CD14-positive monocyte (primary cell): Measurements from ENCODE around the gene MRGPRG. TPM values are rescaled to one million over a fixed set of nuclear protein-coding genes. Genes with fewer than 3 reads are reported as not detected.

Source experiments
- DNase-seq, 3 donors: peaks; one replicate each; pipeline ENCODE4 v3.0.0-alpha.2; 2011 to 2022
- H2AFZ ChIP-seq: 2 replicates; pipeline ENCODE4 v1.6.0; 2012; ENCODE audit warnings: mild to moderate bottlenecking, low read depth, low read length, inconsistent platforms; ENCODE audit not compliant: insufficient read depth, poor library complexity, severe bottlenecking
- H3K27ac ChIP-seq, 2 donors: 1 replicate in 1 of 2; 2 replicates in 1 of 2; pipeline ENCODE4 v1.5.1; 2012 to 2013; ENCODE audit warnings: low read length in 2 of 2, control low read depth in 1 of 2, inconsistent platforms in 1 of 2, low read depth in 1 of 2, mild to moderate bottlenecking in 1 of 2
- H3K27me3 ChIP-seq, 2 donors: one replicate each; pipeline versions ENCODE4 v1.6.0 to v1.6.1; 2011 to 2013; ENCODE audit warnings: low read length in 2 of 2; ENCODE audit not compliant: control insufficient read depth in 2 of 2, insufficient read depth in 2 of 2
- H3K36me3 ChIP-seq, 2 donors: replicated peaks in 1 of 2; 1 replicate in 1 of 2; 2 replicates in 1 of 2; pipeline versions ENCODE4 v1.5.1 to v1.6.1; 2012 to 2013; ENCODE audit warnings: low read length in 2 of 2, control low read depth in 1 of 2, inconsistent platforms in 1 of 2, mild to moderate bottlenecking in 1 of 2; ENCODE audit not compliant: insufficient read depth in 2 of 2, control insufficient read depth in 1 of 2
- H3K4me1 ChIP-seq, 2 donors: 1 replicate in 1 of 2; 2 replicates in 1 of 2; pipeline versions ENCODE4 v1.5.1 to v1.6.1; 2012 to 2013; ENCODE audit warnings: low read length in 2 of 2, control low read depth in 1 of 2, inconsistent platforms in 1 of 2, mild to moderate bottlenecking in 1 of 2, moderate library complexity in 1 of 2; ENCODE audit not compliant: insufficient read depth in 2 of 2, control insufficient read depth in 1 of 2
- H3K4me2 ChIP-seq: replicated peaks from 2 replicates; pipeline ENCODE3; 2012; ENCODE audit warnings: low read length, moderate library complexity, mild to moderate bottlenecking; ENCODE audit not compliant: poor library complexity, severe bottlenecking; ENCODE audit errors: extremely low read depth
- H3K4me3 ChIP-seq, 3 experiments: fragments of 200-600 bp in 1 of 3; sonication (generic) in 1 of 3; replicated peaks in 1 of 3; 1 replicate in 2 of 3; 2 replicates in 1 of 3; pipeline ENCODE4 v1.5.1; 2011 to 2013; ENCODE audit warnings: low read length in 3 of 3, mild to moderate bottlenecking in 3 of 3, control low read depth in 2 of 3, low read depth in 2 of 3, inconsistent platforms in 1 of 3, moderate library complexity in 1 of 3
- H3K79me2 ChIP-seq: 2 replicates; pipeline ENCODE4 v1.6.0; 2012; ENCODE audit warnings: mild to moderate bottlenecking, control low read depth, inconsistent platforms, low read length, moderate library complexity; ENCODE audit not compliant: insufficient read depth
- H3K9ac ChIP-seq: 2 replicates; pipeline ENCODE4 v1.6.0; 2017; ENCODE audit warnings: low read length, mild to moderate bottlenecking; ENCODE audit not compliant: insufficient read depth, poor library complexity, severe bottlenecking
- H3K9me3 ChIP-seq, 2 donors: replicated peaks in 1 of 2; 1 replicate in 1 of 2; 2 replicates in 1 of 2; pipeline versions ENCODE4 v1.5.1 to v1.6.1; 2012 to 2013; ENCODE audit warnings: low read length in 2 of 2, control low read depth in 1 of 2; ENCODE audit not compliant: control insufficient read depth in 1 of 2, insufficient read depth in 1 of 2
- H4K20me1 ChIP-seq: 2 replicates; pipeline ENCODE4 v1.6.0; 2012; ENCODE audit warnings: mild to moderate bottlenecking, low read length, control low read depth, moderate library complexity; ENCODE audit not compliant: insufficient read depth
- H3K27ac Mint-ChIP-seq, 7 donors: one replicate each; pipeline ENCODE4 v1.8.0; 2020; ENCODE audit warnings: mild to moderate bottlenecking in 7 of 7, mixed read lengths in 7 of 7, moderate library complexity in 6 of 7, inconsistent platforms in 2 of 7
- H3K27me3 Mint-ChIP-seq, 3 donors: one replicate each; pipeline ENCODE4 v1.8.0; 2021 to 2022; ENCODE audit warnings: low read depth in 3 of 3, mild to moderate bottlenecking in 3 of 3, mixed read lengths in 3 of 3, moderate library complexity in 3 of 3, inconsistent platforms in 1 of 3
- H3K36me3 Mint-ChIP-seq, 2 donors: one replicate each; pipeline ENCODE4 v1.8.0; 2020; ENCODE audit warnings: mixed read lengths in 2 of 2, inconsistent platforms in 1 of 2, mild to moderate bottlenecking in 1 of 2
- H3K4me1 Mint-ChIP-seq: one replicate; pipeline ENCODE4 v1.8.0; 2020; ENCODE audit warnings: mild to moderate bottlenecking, mixed read lengths
- H3K4me3 Mint-ChIP-seq, 2 donors: one replicate each; pipeline ENCODE4 v1.8.0; 2020; ENCODE audit warnings: mild to moderate bottlenecking in 2 of 2, mixed read lengths in 2 of 2, moderate library complexity in 1 of 2
- H3K9me3 Mint-ChIP-seq, 7 donors: one replicate each; pipeline ENCODE4 v1.8.0; 2020 to 2022; ENCODE audit warnings: mixed read lengths in 7 of 7, mild to moderate bottlenecking in 6 of 7, moderate library complexity in 6 of 7, inconsistent platforms in 2 of 7
- CTCF ChIP-seq: fragments of 200-600 bp; IDR thresholded peaks from one replicate; pipeline ENCODE4 v1.8.0; 2022; ENCODE audit warnings: antibody characterized with exemption, mild to moderate bottlenecking
- WGBS: methylation state at CpG from one replicate; pipeline ENCODE4 v1.1.5; 2013; ENCODE audit warnings: missing lambda C conversion rate; ENCODE audit not compliant: insufficient coverage; 5-methylcytosine and 5-hydroxymethylcytosine counted together
- intact Hi-C, 2 donors: fragments of 100-400 bp; cut with micrococcal nuclease; formaldehyde crosslinking; loops; one replicate each; pipeline versions ENCODE4 v1.15.0 to v1.15.1; 2023
- polyA plus RNA-seq, 3 donors: library from polyadenylated mRNA; depleted of rRNA in 1 of 3; unstranded in 2 of 3; stranded (reverse) in 1 of 3; fragments of 300-500 nt in 2 of 3; fragments of >200 nt in 1 of 3; fragmentation: Illumina TruSeq in 2 of 3; gene quantifications; 1 replicate in 2 of 3; 2 replicates in 1 of 3; pipeline ENCODE4 v1.2.3, GENCODE V29; 2012 to 2021

Gene MRGPRG
- polyA plus RNA-seq, 3 donors = not detected

GRCh38 chr11:3200388-3201111 is 18.1 kb downstream of the MRGPRG start:
- Histone ChIP-seq H3K79me2 (no peaks in the 10 kb centered on the region), H3K9ac (no peak overlapping the region), H3K27me3 (peaks cover 4 to 32% of the 10 kb centered on the region in 2 donors), H3K9me3 (no peaks in the 10 kb centered on the region), H3K4me1 (peaks cover under 1 to 4% of the 10 kb centered on the region in 2 donors), H3K27ac (no peak overlapping the region), H4K20me1 (no peaks in the 10 kb centered on the region), H3K4me2 (no peak overlapping the region), H3K4me3 (no peak overlapping the region), H3K36me3 (no peaks in the 10 kb centered on the region), H2AFZ (no peak overlapping the region)
- intact Hi-C loops = no loop called here
- Mint-ChIP-seq H3K4me1 (peaks cover under 1% of the 10 kb centered on the region), H3K27ac (no peak overlapping the region), H3K27me3 (peaks cover 32 to 56% (median 39%) of the 10 kb centered on the region in 3 donors), H3K4me3 (no peak overlapping the region), H3K9me3 (peaks cover 0 to 5% (median 0%) of the 10 kb centered on the region in 7 donors), H3K36me3 (no peaks in the 10 kb centered on the region)
- no peak for DNase-seq
- whole genome bisulfite sequencing = 66% methylated on average over 5 of the region's 12 CpGs
- no peak for TF ChIP-seq CTCF

- Mint-ChIP-seq H3K36me3 (no peaks in the 10 kb centered on the region), H3K27ac (no peak overlapping the region), H3K9me3 (peaks cover 0 to 2% (median 0%) of the 10 kb centered on the region in 7 donors), H3K4me3 (no peak overlapping the region), H3K4me1 (peaks cover 4% of the 10 kb centered on the region), H3K27me3 (peaks cover 32 to 54% (median 35%) of the 10 kb centered on the region in 3 donors)
- intact Hi-C loops = no loop called here
- TF ChIP-seq CTCF = no peak
- peaks cover 3 to 7% of the 10 kb centered on the region in 2 donors for H3K4me1 ChIP-seq
- DNase-seq = no peak
- H3K79me2 ChIP-seq = no peaks in the 10 kb centered on the region
- peaks cover 4 to 32% of the 10 kb centered on the region in 2 donors for H3K27me3 ChIP-seq
- 93% methylated on average over 15 of the region's 19 CpGs for WGBS
- H3K9ac ChIP-seq = no peak overlapping the region
- H4K20me1 ChIP-seq = no peaks in the 10 kb centered on the region
- H2AFZ ChIP-seq = no peak overlapping the region
- no peak overlapping the region for H3K27ac ChIP-seq
- H3K4me3 ChIP-seq = no peak overlapping the region
- H3K9me3 ChIP-seq = no peaks in the 10 kb centered on the region
- no peak overlapping the region for H3K4me2 ChIP-seq
- H3K36me3 ChIP-seq = no peaks in the 10 kb centered on the region
Measured at GRCh38 chr11:3199537-3200295, 18.9 kb downstream of the MRGPRG start.
